HepG2 (cell line): Measurements from ENCODE around the gene KCNF1. TPM values are rescaled to one million over a fixed set of nuclear protein-coding genes. Genes with fewer than 3 reads are reported as not detected.

Source experiments
- DMAP1 ChIP-seq: IDR thresholded peaks from 2 replicates; pipeline ENCODE4 v1.6.1; 2016
- HMGA1 ChIP-seq: sonication (generic); formaldehyde crosslinking; conservative IDR thresholded peaks from 2 replicates; pipeline ENCODE4 v1.4.0; 2020; ENCODE audit warnings: missing genetic modification reagents
- IKZF1 ChIP-seq: fragments of 450-650 bp; IDR thresholded peaks from 2 replicates; pipeline ENCODE4 v1.7.1; 2016
- IRF2 ChIP-seq: IDR thresholded peaks from 2 replicates; pipeline ENCODE4 v1.6.1; 2018; ENCODE audit warnings: missing genetic modification reagents, missing compliant biosample characterization
- KLF6 ChIP-seq: IDR thresholded peaks from 2 replicates; pipeline ENCODE4 v1.8.0; 2016; ENCODE audit warnings: missing biosample characterization, missing genetic modification reagents
- LRRFIP1 ChIP-seq: sonication (generic); formaldehyde crosslinking; conservative IDR thresholded peaks from 2 replicates; pipeline ENCODE4 v1.4.0; 2020; ENCODE audit warnings: missing genetic modification reagents
- MAFF ChIP-seq: IDR thresholded peaks from 2 replicates; pipeline ENCODE4 v1.6.1; 2011; ENCODE audit warnings: low read depth, low read length, improper control_type of control experiment
- MXD4 ChIP-seq: IDR thresholded peaks from 2 replicates; pipeline ENCODE4 v1.6.1; 2016; ENCODE audit warnings: mild to moderate bottlenecking, missing biosample characterization, missing genetic modification reagents
- MZF1 ChIP-seq: sonication (generic); formaldehyde crosslinking; IDR thresholded peaks from 2 replicates; pipeline ENCODE4 v1.8.1; 2023; ENCODE audit warnings: mild to moderate bottlenecking, missing genetic modification reagents, borderline replicate concordance
- NFATC3 ChIP-seq: sonication (generic); formaldehyde crosslinking; IDR thresholded peaks from 2 replicates; pipeline ENCODE4 v1.5.1; 2020; ENCODE audit warnings: mild to moderate bottlenecking, missing genetic modification reagents
- NONO ChIP-seq, 2 experiments: fragments of 450-650 bp in 1 of 2; sonication (generic) in 1 of 2; formaldehyde crosslinking in 1 of 2; IDR thresholded peaks in 1 of 2; conservative IDR thresholded peaks in 1 of 2; 2 replicates each; pipeline versions ENCODE4 v1.6.1 to v1.8.0; 2017 to 2022; ENCODE audit warnings: mild to moderate bottlenecking in 1 of 2, missing genetic modification reagents in 1 of 2, moderate library complexity in 1 of 2
- RBM22 ChIP-seq: fragments of 200-400 bp; formaldehyde crosslinking; optimal IDR thresholded peaks from 2 replicates; pipeline ENCODE3; 2017; ENCODE audit warnings: mild to moderate bottlenecking, low read length, moderate library complexity
- STAG1 ChIP-seq: sonication (generic); formaldehyde crosslinking; IDR thresholded peaks from 2 replicates; pipeline ENCODE4 v1.4.0; 2020; ENCODE audit warnings: missing genetic modification reagents
- ZBTB7B ChIP-seq: sonication (generic); formaldehyde crosslinking; IDR thresholded peaks from 2 replicates; pipeline ENCODE4 v1.4.0; 2020; ENCODE audit warnings: missing genetic modification reagents
- ZEB1 ChIP-seq: IDR thresholded peaks from 2 replicates; pipeline ENCODE4 v1.6.1; 2012; ENCODE audit warnings: mild to moderate bottlenecking, low read depth, inconsistent platforms; ENCODE audit not compliant: insufficient replicate concordance
- ZFP82 ChIP-seq: sonication (generic); formaldehyde crosslinking; IDR thresholded peaks from 2 replicates; pipeline ENCODE4 v1.5.1; 2020; ENCODE audit warnings: mild to moderate bottlenecking, missing genetic modification reagents, borderline replicate concordance
- ZNF160 ChIP-seq: sonication (generic); formaldehyde crosslinking; IDR thresholded peaks from 2 replicates; pipeline ENCODE4 v1.8.0; 2022; ENCODE audit warnings: mild to moderate bottlenecking, inconsistent platforms, missing genetic modification reagents
- ZNF512 ChIP-seq: sonication (generic); formaldehyde crosslinking; IDR thresholded peaks from 2 replicates; pipeline ENCODE4 v1.4.0; 2020; ENCODE audit warnings: mild to moderate bottlenecking, missing genetic modification reagents
- ZSCAN12 ChIP-seq: sonication (generic); formaldehyde crosslinking; IDR thresholded peaks from 2 replicates; pipeline ENCODE4 v1.9.0; 2021; ENCODE audit warnings: mild to moderate bottlenecking, missing genetic modification reagents
- polyA plus RNA-seq, 8 experiments: library from polyadenylated mRNA; depleted of rRNA in 3 of 8; stranded (reverse) in 7 of 8; unstranded in 1 of 8; fragments of >200 nt; fragmentation: Illumina TruSeq in 4 of 8; extraction: Trizol in 4 of 8; gene quantifications; 2 replicates each; pipeline versions ENCODE4 v1.2.1 to v1.2.3, GENCODE V29; 2011 to 2016; ENCODE audit warnings: low read depth in 4 of 8, missing spikeins in 1 of 8, mixed read lengths in 1 of 8; ENCODE audit not compliant: insufficient read depth in 1 of 8
- total RNA-seq, 5 experiments: library from RNA; depleted of rRNA; stranded (reverse); fragments of >200 nt; fragmentation: Illumina TruSeq; extraction: Trizol; gene quantifications; 2 replicates each; pipeline ENCODE4 v1.2.3, GENCODE V29; 2016; ENCODE audit warnings: low read depth in 1 of 5
- TF ChIP-seq, protein P1 (sequence below), 2 experiments: sonication (generic) in 1 of 2; formaldehyde crosslinking in 1 of 2; IDR thresholded peaks; 2 replicates each; pipeline versions ENCODE4 v1.4.0 to v1.6.1; 2018 to 2020; ENCODE audit warnings: missing genetic modification reagents in 2 of 2, borderline replicate concordance in 1 of 2, low read depth in 1 of 2, mild to moderate bottlenecking in 1 of 2, missing biosample characterization in 1 of 2
- TF ChIP-seq, protein P2 (sequence below): sonication (generic); formaldehyde crosslinking; IDR thresholded peaks from 2 replicates; pipeline ENCODE4 v1.8.0; 2022; ENCODE audit warnings: missing genetic modification reagents, low read depth, mild to moderate bottlenecking, borderline replicate concordance
- TF ChIP-seq, protein P3 (sequence below): sonication (generic); formaldehyde crosslinking; IDR thresholded peaks from 2 replicates; pipeline ENCODE4 v1.8.1; 2023; ENCODE audit warnings: missing genetic modification reagents, mild to moderate bottlenecking, borderline replicate concordance

KCNF1 gene
- total and polyA plus RNA-seq, 2 of the 13 experiments (the other 11 are each of a cell fraction or from before 2014, with no cell fraction given), result 0.09 to 0.12 TPM

DNA sequence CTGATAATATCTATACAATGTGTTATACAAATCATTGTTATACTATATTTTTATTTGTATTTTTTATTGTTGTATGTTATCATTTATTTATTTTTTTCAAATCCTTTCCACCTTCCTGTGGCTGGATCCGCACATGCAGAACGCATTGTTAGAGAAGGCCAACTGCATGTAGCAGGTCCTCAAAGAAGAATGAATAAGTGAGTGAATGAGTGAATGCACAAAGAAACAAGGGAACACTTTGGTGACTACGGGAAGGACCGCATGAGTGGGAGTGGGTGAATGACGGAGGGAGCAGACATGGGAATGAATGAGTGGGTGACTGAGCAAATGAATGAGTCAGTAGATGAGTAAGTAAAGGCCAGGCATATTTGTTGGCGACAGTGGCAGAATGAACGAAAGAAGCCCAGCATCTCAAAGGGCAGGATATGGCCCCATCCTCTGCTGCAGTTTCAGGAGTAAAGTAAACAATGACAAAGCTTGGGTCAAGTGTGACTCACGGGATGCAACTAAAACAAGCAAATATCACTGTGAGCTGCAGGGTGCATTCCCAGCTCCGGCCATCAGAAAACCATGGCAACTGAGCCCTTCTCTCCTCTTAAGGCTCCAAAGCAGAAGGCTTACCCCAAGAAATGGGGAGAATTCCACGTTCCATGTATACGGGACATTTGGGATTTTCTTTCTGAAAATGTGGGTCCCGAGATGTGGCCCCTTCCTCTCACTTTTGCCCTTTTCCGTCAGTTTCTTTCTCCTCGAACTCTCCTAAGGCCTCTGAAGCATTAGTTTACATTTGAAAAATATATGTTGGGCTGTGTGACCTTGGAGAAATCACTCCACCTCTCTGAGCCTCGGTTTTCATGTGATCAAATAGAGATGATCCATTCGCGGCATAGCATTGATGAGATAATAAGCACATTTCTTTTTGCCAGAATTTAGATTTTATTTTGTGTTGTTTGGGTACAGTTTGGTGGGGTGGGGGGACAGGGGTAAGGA lies 24.5 kb downstream of the KCNF1 start (continued):
- TF ChIP-seq, protein P1, sequence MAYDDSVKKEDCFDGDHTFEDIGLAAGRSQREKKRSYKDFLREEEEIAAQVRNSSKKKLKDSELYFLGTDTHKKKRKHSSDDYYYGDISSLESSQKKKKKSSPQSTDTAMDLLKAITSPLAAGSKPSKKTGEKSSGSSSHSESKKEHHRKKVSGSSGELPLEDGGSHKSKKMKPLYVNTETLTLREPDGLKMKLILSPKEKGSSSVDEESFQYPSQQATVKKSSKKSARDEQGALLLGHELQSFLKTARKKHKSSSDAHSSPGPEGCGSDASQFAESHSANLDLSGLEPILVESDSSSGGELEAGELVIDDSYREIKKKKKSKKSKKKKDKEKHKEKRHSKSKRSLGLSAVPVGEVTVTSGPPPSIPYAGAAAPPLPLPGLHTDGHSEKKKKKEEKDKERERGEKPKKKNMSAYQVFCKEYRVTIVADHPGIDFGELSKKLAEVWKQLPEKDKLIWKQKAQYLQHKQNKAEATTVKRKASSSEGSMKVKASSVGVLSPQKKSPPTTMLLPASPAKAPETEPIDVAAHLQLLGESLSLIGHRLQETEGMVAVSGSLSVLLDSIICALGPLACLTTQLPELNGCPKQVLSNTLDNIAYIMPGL (CRISPR knock-in tag; IDR thresholded peaks at IDR 0.05; ENCODE audit: borderline replicate concordance in 1 of 2, low read depth in 1 of 2), result peak in 1 of 2 experiments; percentile 57; a peak in 1 of 4 replicates
- TF ChIP-seq MZF1 (CRISPR knock-in tag) (no peak), ZNF160 (CRISPR knock-in tag) (no peak; the same call in 1 of the 2 replicates), NONO (IDR thresholded peaks at IDR 0.05) (no peak), NONO (CRISPR knock-in tag; conservative IDR thresholded peaks at IDR 0.05) (no peak), DMAP1 (CRISPR knock-in tag) (0 out of 2 replicates have a peak, but pooled peaks have one; percentile 32), IRF2 (CRISPR knock-in tag) (peak; percentile 82), RBM22 (no peak), ZBTB7B (CRISPR knock-in tag) (no peak), ZSCAN12 (CRISPR knock-in tag) (no peak), LRRFIP1 (CRISPR knock-in tag) (no peak), MXD4 (CRISPR knock-in tag) (no peak; the same call in 1 of the 2 replicates), ZNF512 (CRISPR knock-in tag) (no peak), NFATC3 (CRISPR knock-in tag) (no peak), KLF6 (peak; percentile 70; the same call in 1 of the 2 replicates), IKZF1 (no peak), STAG1 (CRISPR knock-in tag) (0 out of 2 replicates have a peak, but pooled peaks have one; percentile 2), HMGA1 (CRISPR knock-in tag) (no peak), ZFP82 (CRISPR knock-in tag) (peak; percentile 76; the same call in 1 of the 2 replicates), ZEB1 (peak; percentile 36), MAFF (peak; percentile 59)
- TF ChIP-seq, protein P2, sequence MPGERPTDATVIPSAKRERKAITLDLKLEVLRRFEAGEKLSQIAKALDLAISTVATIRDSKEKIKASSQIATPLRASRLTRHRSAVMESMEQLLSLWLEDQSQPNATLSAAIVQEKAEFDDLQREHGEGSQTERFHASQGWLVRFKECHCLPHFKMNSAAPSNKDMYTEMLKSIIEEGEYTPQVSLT (CRISPR knock-in tag), result no peak
- TF ChIP-seq, protein P3, sequence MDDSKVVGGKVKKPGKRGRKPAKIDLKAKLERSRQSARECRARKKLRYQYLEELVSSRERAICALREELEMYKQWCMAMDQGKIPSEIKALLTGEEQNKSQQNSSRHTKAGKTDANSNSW (CRISPR knock-in tag), result no peak
